ENCODE data around the gene KCNA2.

GRCh38 chr1:110557481-110557880 lies 48.7 kb downstream of the KCNA2 start:
- TF ChIP-seq POLR2A (IDR thresholded peaks at IDR 0.05) (no peak), POLR2AphosphoS5 (IDR thresholded peaks at IDR 0.05) (no peak)
- TF ChIP-seq, protein P1, sequence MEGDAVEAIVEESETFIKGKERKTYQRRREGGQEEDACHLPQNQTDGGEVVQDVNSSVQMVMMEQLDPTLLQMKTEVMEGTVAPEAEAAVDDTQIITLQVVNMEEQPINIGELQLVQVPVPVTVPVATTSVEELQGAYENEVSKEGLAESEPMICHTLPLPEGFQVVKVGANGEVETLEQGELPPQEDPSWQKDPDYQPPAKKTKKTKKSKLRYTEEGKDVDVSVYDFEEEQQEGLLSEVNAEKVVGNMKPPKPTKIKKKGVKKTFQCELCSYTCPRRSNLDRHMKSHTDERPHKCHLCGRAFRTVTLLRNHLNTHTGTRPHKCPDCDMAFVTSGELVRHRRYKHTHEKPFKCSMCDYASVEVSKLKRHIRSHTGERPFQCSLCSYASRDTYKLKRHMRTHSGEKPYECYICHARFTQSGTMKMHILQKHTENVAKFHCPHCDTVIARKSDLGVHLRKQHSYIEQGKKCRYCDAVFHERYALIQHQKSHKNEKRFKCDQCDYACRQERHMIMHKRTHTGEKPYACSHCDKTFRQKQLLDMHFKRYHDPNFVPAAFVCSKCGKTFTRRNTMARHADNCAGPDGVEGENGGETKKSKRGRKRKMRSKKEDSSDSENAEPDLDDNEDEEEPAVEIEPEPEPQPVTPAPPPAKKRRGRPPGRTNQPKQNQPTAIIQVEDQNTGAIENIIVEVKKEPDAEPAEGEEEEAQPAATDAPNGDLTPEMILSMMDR (IDR thresholded peaks at IDR 0.05 in 8 of 11, conservative IDR thresholded peaks at IDR 0.05 in 3 of 11) = no peak
